Sigmoid colon (tissue), 7 donors: ENCODE results near the gene PTPRF. TPM values are rescaled to one million over a fixed set of nuclear protein-coding genes. Genes with fewer than 3 reads are reported as not detected.
A peak's percentile ranks its signal among the peaks of the same experiment; 100 is the strongest.

ENCODE experiments used
- DNase-seq: peaks from one replicate; pipeline ENCODE4 v3.0.0-alpha.2; 2019
- H3K27ac ChIP-seq, 4 donors: fragments of 200-600 bp; sonication (generic); one replicate each; pipeline ENCODE4 v1.5.1; 2016 to 2019; ENCODE audit warnings: mild to moderate bottlenecking in 1 of 4
- H3K27me3 ChIP-seq, 3 donors: fragments of 200-600 bp; sonication (generic); one replicate each; pipeline ENCODE4 v1.5.1; 2019; ENCODE audit warnings: mild to moderate bottlenecking in 1 of 3
- H3K36me3 ChIP-seq, 4 donors: fragments of 200-600 bp; sonication (generic); one replicate each; pipeline ENCODE4 v1.5.1; 2016 to 2019
- H3K4me1 ChIP-seq, 4 donors: fragments of 200-600 bp; sonication (generic); one replicate each; pipeline ENCODE4 v1.5.1; 2017 to 2019
- H3K4me3 ChIP-seq, 4 donors: fragments of 200-600 bp; sonication (generic); one replicate each; pipeline ENCODE4 v1.5.1; 2017 to 2019; ENCODE audit warnings: mild to moderate bottlenecking in 2 of 4, moderate library complexity in 1 of 4
- H3K9me3 ChIP-seq, 4 donors: fragments of 200-600 bp in 3 of 4; sonication (generic) in 3 of 4; one replicate each; pipeline versions ENCODE4 v1.5.1 to v1.6.1; 2013 to 2019
- CTCF ChIP-seq, 4 experiments: fragments of 450-650 bp in 3 of 4; fragments of 200-600 bp in 1 of 4; IDR thresholded peaks; one replicate each; pipeline ENCODE4 v1.5.1; 2016 to 2019; ENCODE audit warnings: antibody characterized with exemption in 4 of 4, mild to moderate bottlenecking in 3 of 4, moderate library complexity in 2 of 4
- EP300 ChIP-seq, 4 donors: sonication (generic); formaldehyde crosslinking; IDR thresholded peaks; one replicate each; pipeline ENCODE4 v1.6.1; 2017; ENCODE audit warnings: antibody characterized with exemption in 4 of 4
- POLR2A ChIP-seq, 2 donors: fragments of 450-650 bp; IDR thresholded peaks; one replicate each; pipeline ENCODE4 v1.6.1; 2016; ENCODE audit warnings: antibody characterized with exemption in 2 of 2, mild to moderate bottlenecking in 2 of 2, moderate library complexity in 2 of 2
- POLR2AphosphoS5 ChIP-seq, 4 donors: sonication (generic); formaldehyde crosslinking; IDR thresholded peaks; one replicate each; pipeline ENCODE4 v1.6.1; 2017; ENCODE audit warnings: antibody characterized with exemption in 4 of 4
- WGBS, 2 donors: extraction: QIAGEN DNeasy Blood & Tissue Kit; methylation state at CpG; one replicate each; pipeline ENCODE4 v1.1.7; 2013; 5-methylcytosine and 5-hydroxymethylcytosine counted together
- intact Hi-C: fragments of 100-400 bp; cut with DNase I; formaldehyde crosslinking; loops from one replicate; pipeline ENCODE4 v1.15.1; 2023
- polyA plus RNA-seq, 3 donors: library from polyadenylated mRNA; stranded (reverse); fragments of 200-250 nt; gene quantifications; one replicate each; pipeline ENCODE4 v1.2.3, GENCODE V29; 2013
- total RNA-seq, 4 donors: library from RNA; depleted of rRNA; stranded (reverse); fragments of >200 nt; gene quantifications; one replicate each; pipeline ENCODE4 v1.1.0, GENCODE V29; 2016
- donor health status: healthy with polysubstance abuse.
- donor health status: Bipolar disorder and iron deficiency.
- donor health status: healthy.

The PTPRF gene
- 10 to 100 TPM; 38.2 to 78.7 (median 42.9) TPM for total RNA-seq
- 100 to 1,000 TPM in 1 of 3 donors, 10 to 100 TPM in 2; 18.6 to 125 (median 31.7) TPM for polyA plus RNA-seq

DNA sequence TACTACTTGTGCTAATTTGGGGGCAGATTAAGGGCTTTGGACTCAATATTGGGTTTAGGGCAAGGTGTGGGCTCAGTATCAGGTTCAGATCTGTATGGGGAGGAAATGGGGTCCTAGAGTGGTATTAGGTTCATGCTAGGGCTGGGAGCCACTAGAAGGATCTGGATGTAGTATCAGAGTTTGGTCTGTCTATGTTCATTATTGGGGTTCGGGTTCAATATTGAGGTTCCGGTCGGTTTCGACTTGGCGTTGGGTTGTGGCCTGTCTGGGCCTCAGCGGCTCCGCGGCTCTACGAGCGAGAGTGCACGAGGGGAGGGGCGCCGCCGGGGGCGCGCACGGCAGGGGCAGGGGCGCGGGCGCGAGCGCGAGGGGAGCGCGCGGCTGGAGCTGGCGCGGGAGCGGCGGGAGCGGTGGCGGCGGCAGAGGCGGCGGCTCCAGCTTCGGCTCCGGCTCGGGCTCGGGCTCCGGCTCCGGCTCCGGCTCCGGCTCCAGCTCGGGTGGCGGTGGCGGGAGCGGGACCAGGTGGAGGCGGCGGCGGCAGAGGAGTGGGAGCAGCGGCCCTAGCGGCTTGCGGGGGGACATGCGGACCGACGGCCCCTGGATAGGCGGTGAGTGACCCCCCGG, at the start of gene PTPRF:
TSS of gene PTPRF (plus strand) at position 401 of the 624 bp plus-strand sequence. CDS start 14,193 bp downstream, outside the sequence.
- peaks cover 0 to 49% (median 47%) of the 10 kb centered on the region in 4 donors for H3K4me1 ChIP-seq
- peak within 1 kb of the TSS; percentile 91 to 97 (median 96) for H3K4me3 ChIP-seq
- H3K27me3 ChIP-seq: no peaks in the 10 kb centered on the region
- intact Hi-C loops: loop anchor here (1.0 to 10.0 kb wide), 3 partner anchors 35 to 504 kb away; partner anchors contain the start of genes IPO13 and SLC6A9
- 0 to 1% methylated on average over 58 of the region's 58 CpGs for WGBS, 2 donors
- TF ChIP-seq POLR2AphosphoS5 (IDR thresholded peaks at IDR 0.05) (peak in 2 of 4 donors; percentile 54 to 55), EP300 (IDR thresholded peaks at IDR 0.05) (no peak), CTCF (IDR thresholded peaks at IDR 0.05) (no peak), POLR2A (IDR thresholded peaks at IDR 0.05) (no peak)
- no peaks in the 10 kb centered on the region for H3K9me3 ChIP-seq
- peak within 1 kb of the TSS; percentile 84 to 97 (median 92) for H3K27ac ChIP-seq
- peak; percentile 86 for DNase-seq
- H3K36me3 ChIP-seq: no peaks in the 10 kb centered on the region

DNA sequence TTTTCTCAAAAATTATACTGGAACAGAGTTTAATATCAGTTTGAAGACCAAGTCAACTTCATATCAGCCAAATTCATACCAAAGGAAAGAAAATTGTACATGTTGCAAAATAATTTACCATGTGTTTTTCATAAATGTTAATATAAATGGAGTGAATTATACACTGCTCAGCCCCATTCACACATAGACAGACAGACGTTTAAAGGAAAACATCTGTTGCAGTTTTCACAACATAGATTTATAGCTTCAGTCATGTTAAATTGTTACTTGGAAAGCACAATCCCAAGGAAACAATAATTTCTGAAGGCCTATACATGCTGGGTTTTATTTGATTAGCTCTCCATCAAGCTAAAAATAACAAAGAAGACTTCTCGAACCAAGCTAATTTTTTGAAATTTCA, 49.2 kb upstream of the PTPRF start:
- Histone ChIP-seq H3K9me3 (no peaks in the 10 kb centered on the region), H3K4me3 (no peak overlapping the region), H3K4me1 (no peaks in the 10 kb centered on the region), H3K27ac (no peak overlapping the region), H3K36me3 (no peaks in the 10 kb centered on the region), H3K27me3 (no peaks in the 10 kb centered on the region)
- intact Hi-C loops: no loop called here
- 54 to 74% methylated on average over 2 of the region's 2 CpGs for WGBS, 2 donors
- no peak for DNase-seq
- TF ChIP-seq EP300 (IDR thresholded peaks at IDR 0.05) (no peak), POLR2AphosphoS5 (IDR thresholded peaks at IDR 0.05) (no peak), POLR2A (IDR thresholded peaks at IDR 0.05) (no peak), CTCF (IDR thresholded peaks at IDR 0.05) (no peak)

DNA sequence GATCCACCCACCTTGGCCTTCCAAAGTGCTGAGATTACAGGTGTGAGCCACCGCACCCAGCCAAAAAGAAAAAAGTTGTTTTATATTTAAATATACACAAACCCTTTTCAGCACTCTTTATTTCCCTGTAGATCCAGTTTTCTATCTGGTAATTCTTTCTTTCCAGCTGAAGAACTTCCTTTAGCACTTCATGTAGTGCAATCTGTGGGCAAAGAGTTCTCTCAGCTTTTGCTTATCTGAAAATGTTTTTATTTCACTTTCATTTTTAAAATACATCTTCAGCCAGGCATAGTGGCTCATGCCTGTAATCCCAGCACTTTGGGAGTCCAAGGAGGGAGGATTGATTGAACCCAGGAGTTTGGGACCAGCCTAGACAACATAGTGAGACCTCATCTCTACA, 48.5 kb upstream of the PTPRF start:
- H3K36me3 ChIP-seq: no peaks in the 10 kb centered on the region
- WGBS, 2 donors: 33 to 62% methylated on average over 1 of the region's 1 CpG
- H3K4me1 ChIP-seq: no peaks in the 10 kb centered on the region
- H3K9me3 ChIP-seq: no peaks in the 10 kb centered on the region
- no peak overlapping the region for H3K4me3 ChIP-seq
- intact Hi-C loops: no loop called here
- no peak for TF ChIP-seq CTCF (IDR thresholded peaks at IDR 0.05)
- TF ChIP-seq EP300 (IDR thresholded peaks at IDR 0.05): no peak
- no peak for TF ChIP-seq POLR2AphosphoS5 (IDR thresholded peaks at IDR 0.05)
- no peak for TF ChIP-seq POLR2A (IDR thresholded peaks at IDR 0.05)
- H3K27me3 ChIP-seq: no peaks in the 10 kb centered on the region
- DNase-seq: no peak
- H3K27ac ChIP-seq: no peak overlapping the region

- 96 to 97% methylated on average over 2 of the region's 2 CpGs for WGBS, 2 donors
- H3K9me3 ChIP-seq: no peaks in the 10 kb centered on the region
- DNase-seq: no peak
- H3K36me3 ChIP-seq: no peaks in the 10 kb centered on the region
- no peaks in the 10 kb centered on the region for H3K27me3 ChIP-seq
- no peaks in the 10 kb centered on the region for H3K4me1 ChIP-seq
- intact Hi-C loops: no loop called here
- TF ChIP-seq POLR2AphosphoS5 (IDR thresholded peaks at IDR 0.05): no peak
- TF ChIP-seq CTCF (IDR thresholded peaks at IDR 0.05): no peak
- TF ChIP-seq EP300 (IDR thresholded peaks at IDR 0.05): no peak
- TF ChIP-seq POLR2A (IDR thresholded peaks at IDR 0.05): no peak
- H3K4me3 ChIP-seq: no peak overlapping the region
- no peak overlapping the region for H3K27ac ChIP-seq
Observed at GRCh38 chr1:43484367-43484766, 46.3 kb upstream of the PTPRF start.
